B cell (primary cell): ENCODE data around the gene PMIS2.

Experiments used
- CTCF ChIP-seq: fragments of 200-600 bp; IDR thresholded peaks from one replicate; pipeline ENCODE4 v1.8.0; 2022; ENCODE audit warnings: antibody characterized with exemption, mild to moderate bottlenecking
- EZH2 ChIP-seq: IDR thresholded peaks from 2 replicates; pipeline ENCODE4 v1.6.1; 2012; ENCODE audit warnings: borderline replicate concordance, low read depth, mild to moderate bottlenecking, moderate library complexity, low read length; ENCODE audit not compliant: insufficient read depth, poor library complexity, severe bottlenecking

- TF ChIP-seq EZH2 (no peak), CTCF (no peak)
These were observed 34.0 kb downstream of the PMIS2 start for GRCh38 chr19:35620001-35620400.
